MCF 10A (cell line): ENCODE measurements around the gene FCRL1. TPM values are rescaled to one million over a fixed set of nuclear protein-coding genes. Genes with fewer than 3 reads are reported as not detected.

Experiments used
- Bru-seq: library from RNA; stranded (reverse); fragments of 400-500 nt; gene quantifications from one replicate; lab custom pipeline; 2021; lab: Mats Ljungman, UMichigan
- BruChase-seq, 2 experiments: library from RNA; stranded (reverse); fragments of 400-500 nt; gene quantifications; one replicate each; lab custom pipeline; 2021; lab: Mats Ljungman, UMichigan
- BruUV-seq: library from RNA; stranded (reverse); fragments of 400-500 nt; replicated peaks from 2 replicates; lab custom pipeline; 2021; lab: Mats Ljungman, UMichigan
- CTCF ChIA-PET: fragments of 300-600 bp; sonication (Branson Sonifier 250); formaldehyde crosslinking; extraction: SDS; loops from one replicate; lab custom pipeline; 2021; ENCODE audit warnings: antibody characterized with exemption, inconsistent platforms; lab: Yijun Ruan, JAX
- POLR2A ChIA-PET: fragments of 300-600, 350-650 bp; sonication (Branson Sonifier 250); formaldehyde crosslinking; extraction: SDS; loops from one replicate; lab custom pipeline; 2020; ENCODE audit warnings: antibody characterized with exemption, inconsistent platforms; lab: Yijun Ruan, JAX
- DNase-seq: peaks from one replicate; pipeline ENCODE4 v3.0.0-alpha.2; 2018; ENCODE audit not compliant: unreplicated experiment
- H3K27ac Mint-ChIP-seq: one replicate; pipeline ENCODE4 v1.8.0; 2022; ENCODE audit warnings: mild to moderate bottlenecking, low read depth, mixed read lengths; ENCODE audit not compliant: unreplicated experiment
- H3K27me3 Mint-ChIP-seq: one replicate; pipeline ENCODE4 v1.8.0; 2022; ENCODE audit warnings: mixed read lengths; ENCODE audit not compliant: insufficient read depth, unreplicated experiment
- H3K36me3 Mint-ChIP-seq: one replicate; pipeline ENCODE4 v1.8.0; 2022; ENCODE audit warnings: mild to moderate bottlenecking, moderate library complexity, mixed read lengths; ENCODE audit not compliant: insufficient read depth, unreplicated experiment
- H3K4me1 Mint-ChIP-seq: one replicate; pipeline ENCODE4 v1.8.0; 2022; ENCODE audit warnings: mixed read lengths; ENCODE audit not compliant: insufficient read depth, unreplicated experiment
- H3K4me3 Mint-ChIP-seq: one replicate; pipeline ENCODE4 v1.8.0; 2022; ENCODE audit warnings: mild to moderate bottlenecking, moderate library complexity, mixed read lengths; ENCODE audit not compliant: unreplicated experiment
- H3K9me3 Mint-ChIP-seq: one replicate; pipeline ENCODE4 v1.8.0; 2022; ENCODE audit warnings: mixed read lengths; ENCODE audit not compliant: unreplicated experiment
- intact Hi-C: fragments of 100-400 bp; cut with micrococcal nuclease; formaldehyde crosslinking; loops from 2 replicates; pipeline ENCODE4 v1.14.1; 2022
- long read RNA-seq: library from polyadenylated mRNA; stranded (forward); transcript quantifications from one replicate; pipeline ENCODE4 v2.0.0, GENCODE V29; 2022
- total RNA-seq: library from RNA; stranded (reverse); gene quantifications from 2 replicates; pipeline ENCODE4 v1.2.3, GENCODE V29; 2022
- TF ChIP-seq, protein P1 (sequence below): fragments of 200-600 bp; IDR thresholded peaks from one replicate; pipeline ENCODE4 v1.8.0; 2022; ENCODE audit warnings: antibody characterized with exemption, mild to moderate bottlenecking; ENCODE audit not compliant: unreplicated experiment

FCRL1 gene, protein sequence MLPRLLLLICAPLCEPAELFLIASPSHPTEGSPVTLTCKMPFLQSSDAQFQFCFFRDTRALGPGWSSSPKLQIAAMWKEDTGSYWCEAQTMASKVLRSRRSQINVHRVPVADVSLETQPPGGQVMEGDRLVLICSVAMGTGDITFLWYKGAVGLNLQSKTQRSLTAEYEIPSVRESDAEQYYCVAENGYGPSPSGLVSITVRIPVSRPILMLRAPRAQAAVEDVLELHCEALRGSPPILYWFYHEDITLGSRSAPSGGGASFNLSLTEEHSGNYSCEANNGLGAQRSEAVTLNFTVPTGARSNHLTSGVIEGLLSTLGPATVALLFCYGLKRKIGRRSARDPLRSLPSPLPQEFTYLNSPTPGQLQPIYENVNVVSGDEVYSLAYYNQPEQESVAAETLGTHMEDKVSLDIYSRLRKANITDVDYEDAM
- total RNA-seq, result not detected in 2 replicates
- not detected for Bru-seq, nascent RNA
- BruChase-seq, experiment 1, labeled RNA remaining after a 6-hour chase, result not detected
- not detected for BruChase-seq, experiment 2, labeled RNA remaining after a 2-hour chase
- long read RNA-seq, result 0 reads

DNA sequence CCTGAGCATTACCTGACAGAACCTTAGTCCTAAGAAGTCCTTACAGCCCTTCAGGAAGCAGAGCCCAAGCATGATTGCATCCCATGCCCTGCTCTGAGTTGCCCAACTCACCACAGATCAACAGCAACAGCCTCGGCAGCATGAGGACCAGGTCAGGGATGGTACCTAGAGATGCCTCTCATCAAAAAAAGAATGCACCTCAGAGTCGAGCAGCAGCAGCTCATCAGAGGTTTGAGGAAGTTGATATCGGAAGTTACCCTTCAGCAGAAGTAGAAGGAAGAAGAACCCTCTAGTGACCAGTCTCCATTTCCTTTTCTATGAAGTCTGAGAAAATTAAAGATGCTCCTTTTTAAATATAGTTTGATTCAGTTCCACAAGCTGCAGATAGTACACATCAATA, at the start of gene FCRL1:
Gene FCRL1 (minus strand): TSS at position 225 of the 400 bp plus-strand sequence. CDS start 83 bp downstream, at position 142.
- H3K27ac Mint-ChIP-seq, result no peak within 1 kb of the TSS
- H3K9me3 Mint-ChIP-seq, result no peaks in the 10 kb centered on the region
- ChIA-PET CTCF (interaction anchor here (1.2 kb wide), 1 partner anchor 10 kb away, joined by 4 read pairs; no protein-coding TSS in a partner anchor), POLR2A (no interaction called here)
- no peaks in the 10 kb centered on the region for H3K4me1 Mint-ChIP-seq
- BruUV-seq, result no TSS peak
- TF ChIP-seq, protein P1, sequence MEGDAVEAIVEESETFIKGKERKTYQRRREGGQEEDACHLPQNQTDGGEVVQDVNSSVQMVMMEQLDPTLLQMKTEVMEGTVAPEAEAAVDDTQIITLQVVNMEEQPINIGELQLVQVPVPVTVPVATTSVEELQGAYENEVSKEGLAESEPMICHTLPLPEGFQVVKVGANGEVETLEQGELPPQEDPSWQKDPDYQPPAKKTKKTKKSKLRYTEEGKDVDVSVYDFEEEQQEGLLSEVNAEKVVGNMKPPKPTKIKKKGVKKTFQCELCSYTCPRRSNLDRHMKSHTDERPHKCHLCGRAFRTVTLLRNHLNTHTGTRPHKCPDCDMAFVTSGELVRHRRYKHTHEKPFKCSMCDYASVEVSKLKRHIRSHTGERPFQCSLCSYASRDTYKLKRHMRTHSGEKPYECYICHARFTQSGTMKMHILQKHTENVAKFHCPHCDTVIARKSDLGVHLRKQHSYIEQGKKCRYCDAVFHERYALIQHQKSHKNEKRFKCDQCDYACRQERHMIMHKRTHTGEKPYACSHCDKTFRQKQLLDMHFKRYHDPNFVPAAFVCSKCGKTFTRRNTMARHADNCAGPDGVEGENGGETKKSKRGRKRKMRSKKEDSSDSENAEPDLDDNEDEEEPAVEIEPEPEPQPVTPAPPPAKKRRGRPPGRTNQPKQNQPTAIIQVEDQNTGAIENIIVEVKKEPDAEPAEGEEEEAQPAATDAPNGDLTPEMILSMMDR, result no peak
- intact Hi-C loops, result no loop called here
- DNase-seq, result no peak
- no peak within 1 kb of the TSS for H3K4me3 Mint-ChIP-seq
- H3K27me3 Mint-ChIP-seq, result peaks cover 16% of the 10 kb centered on the region
- no peaks in the 10 kb centered on the region for H3K36me3 Mint-ChIP-seq

DNA sequence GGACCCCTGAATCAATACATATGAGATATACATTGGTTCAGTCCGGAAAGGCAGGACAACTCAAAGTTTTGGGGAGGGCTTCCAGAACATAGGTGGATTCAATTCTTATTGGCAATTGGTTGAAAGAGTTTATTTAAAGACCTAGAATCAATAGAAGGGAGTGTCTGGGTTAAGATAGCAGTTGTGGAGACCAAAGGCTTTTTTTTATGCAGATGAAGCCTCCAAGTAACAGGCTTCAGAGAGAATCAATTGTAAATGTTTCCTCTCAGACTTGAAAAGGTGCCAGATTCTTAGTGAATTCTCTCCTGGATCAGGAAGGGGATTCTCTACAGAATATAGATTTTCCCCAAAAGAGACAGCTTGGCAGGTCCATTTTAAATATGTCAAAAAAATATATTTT, 48.7 kb upstream of the FCRL1 start:
- intact Hi-C loops, result no loop called here
- peaks cover 77% of the 10 kb centered on the region for H3K27me3 Mint-ChIP-seq
- H3K27ac Mint-ChIP-seq, result no peak overlapping the region
- H3K4me3 Mint-ChIP-seq, result no peak overlapping the region
- TF ChIP-seq, protein P1, result no peak
- no peaks in the 10 kb centered on the region for H3K4me1 Mint-ChIP-seq
- H3K36me3 Mint-ChIP-seq, result no peaks in the 10 kb centered on the region
- CTCF ChIA-PET, result interaction anchor here (1.1 kb wide), 1 partner anchor 9 kb away, joined by 3 read pairs; no protein-coding TSS in a partner anchor
- no TSS peak for BruUV-seq
- H3K9me3 Mint-ChIP-seq, result no peaks in the 10 kb centered on the region
- POLR2A ChIA-PET, result no interaction called here
- no peak for DNase-seq

DNA sequence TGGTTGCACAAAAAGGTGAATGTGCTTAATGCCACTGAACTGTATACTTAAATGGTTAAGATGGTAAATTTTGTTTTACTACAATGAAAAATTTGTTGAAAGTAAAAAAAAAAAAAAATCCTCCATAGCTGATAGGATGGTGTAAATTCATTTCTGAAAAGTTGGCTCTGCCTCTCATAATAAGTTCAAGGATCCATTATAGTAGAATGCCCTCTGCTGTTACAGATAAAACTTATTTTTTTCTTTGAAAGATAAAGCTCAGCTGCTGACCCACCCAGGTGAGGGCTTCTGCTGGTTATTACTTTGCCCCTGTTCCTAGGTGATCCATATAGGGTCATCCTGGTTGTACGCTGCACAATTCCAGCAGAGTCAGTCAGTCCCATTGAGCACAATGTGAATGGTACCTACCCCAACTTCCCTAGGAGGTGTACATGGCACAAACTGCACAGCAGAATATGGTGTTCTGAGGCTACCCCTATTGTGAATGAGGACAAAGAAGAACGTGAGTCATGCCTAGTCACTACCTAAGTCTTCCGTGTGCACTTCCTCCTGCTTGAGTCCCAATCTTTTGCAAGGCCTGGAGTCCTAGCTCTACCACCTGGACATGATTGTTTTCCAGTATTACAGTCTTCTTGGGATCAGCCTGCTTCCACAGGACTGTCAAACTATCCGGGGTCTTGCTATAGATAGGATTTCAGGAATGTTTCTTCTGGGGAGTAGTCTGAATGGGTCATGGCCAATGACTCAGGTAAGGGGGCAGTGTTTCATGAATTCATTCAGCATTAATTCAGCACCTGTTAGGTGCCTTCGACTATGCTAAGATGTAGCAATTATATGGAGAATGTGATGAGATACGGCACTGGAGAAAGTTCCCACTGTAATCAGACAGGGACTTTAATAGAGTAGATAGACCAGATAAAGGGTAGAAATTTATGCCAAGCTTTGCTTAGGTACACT, 42.5 kb upstream of the FCRL1 start:
- BruUV-seq, result no TSS peak
- intact Hi-C loops, result no loop called here
- Mint-ChIP-seq H3K4me3 (no peak overlapping the region), H3K27me3 (peaks cover 47% of the 10 kb centered on the region), H3K27ac (no peak overlapping the region), H3K4me1 (no peaks in the 10 kb centered on the region), H3K9me3 (no peaks in the 10 kb centered on the region), H3K36me3 (no peaks in the 10 kb centered on the region)
- CTCF ChIA-PET, result interaction anchor here (0.6 to 1.2 kb wide), 6 partner anchors 17 to 491 kb away, joined by 3 to 4 read pairs (median 4); no protein-coding TSS in a partner anchor
- POLR2A ChIA-PET, result interaction anchor here (1.2 kb wide), 1 partner anchor 10 kb away, joined by 3 read pairs; no protein-coding TSS in a partner anchor
- TF ChIP-seq, protein P1, result no peak
- peak; percentile 42 for DNase-seq
